Measurements from ENCODE around the gene KIAA0040.

Gene KIAA0040

DNA sequence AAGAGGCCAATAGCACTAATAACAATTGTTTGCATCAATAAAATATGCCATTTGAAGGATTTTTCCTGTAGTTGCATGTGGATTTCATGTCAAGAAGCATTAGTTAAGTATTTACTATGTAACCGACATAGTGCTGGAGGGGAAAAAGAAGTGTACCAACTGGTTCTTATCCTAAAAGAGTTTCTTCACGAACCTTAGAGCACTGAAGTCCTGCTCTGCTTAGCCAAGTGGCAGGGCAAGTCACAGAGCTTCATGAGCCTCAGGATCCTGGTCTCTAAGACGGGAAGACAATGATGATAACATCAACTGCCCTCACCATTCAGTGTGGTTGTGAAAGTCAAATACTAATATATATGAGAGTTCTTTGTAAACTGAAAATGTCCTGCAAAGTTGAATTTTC lies 14.1 kb downstream of the KIAA0040 start:
- intact Hi-C loops (cut with DNase I; ENCODE audit: low total_unique reads) = no loop called here
- Histone ChIP-seq H3K27ac (no peak overlapping the region), H3K36me3 (peaks cover 11 to 29% (median 14%) of the 10 kb centered on the region in 3 donors), H3K27me3 (no peaks in the 10 kb centered on the region), H3K4me1 (peaks cover 0 to 10% (median 1%) of the 10 kb centered on the region in 4 donors), H3K9me3 (no peaks in the 10 kb centered on the region), H3K4me3 (no peak overlapping the region)
- TF ChIP-seq, protein P1, sequence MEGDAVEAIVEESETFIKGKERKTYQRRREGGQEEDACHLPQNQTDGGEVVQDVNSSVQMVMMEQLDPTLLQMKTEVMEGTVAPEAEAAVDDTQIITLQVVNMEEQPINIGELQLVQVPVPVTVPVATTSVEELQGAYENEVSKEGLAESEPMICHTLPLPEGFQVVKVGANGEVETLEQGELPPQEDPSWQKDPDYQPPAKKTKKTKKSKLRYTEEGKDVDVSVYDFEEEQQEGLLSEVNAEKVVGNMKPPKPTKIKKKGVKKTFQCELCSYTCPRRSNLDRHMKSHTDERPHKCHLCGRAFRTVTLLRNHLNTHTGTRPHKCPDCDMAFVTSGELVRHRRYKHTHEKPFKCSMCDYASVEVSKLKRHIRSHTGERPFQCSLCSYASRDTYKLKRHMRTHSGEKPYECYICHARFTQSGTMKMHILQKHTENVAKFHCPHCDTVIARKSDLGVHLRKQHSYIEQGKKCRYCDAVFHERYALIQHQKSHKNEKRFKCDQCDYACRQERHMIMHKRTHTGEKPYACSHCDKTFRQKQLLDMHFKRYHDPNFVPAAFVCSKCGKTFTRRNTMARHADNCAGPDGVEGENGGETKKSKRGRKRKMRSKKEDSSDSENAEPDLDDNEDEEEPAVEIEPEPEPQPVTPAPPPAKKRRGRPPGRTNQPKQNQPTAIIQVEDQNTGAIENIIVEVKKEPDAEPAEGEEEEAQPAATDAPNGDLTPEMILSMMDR (IDR thresholded peaks at IDR 0.05) = no peak
- no peak for DNase-seq

DNA sequence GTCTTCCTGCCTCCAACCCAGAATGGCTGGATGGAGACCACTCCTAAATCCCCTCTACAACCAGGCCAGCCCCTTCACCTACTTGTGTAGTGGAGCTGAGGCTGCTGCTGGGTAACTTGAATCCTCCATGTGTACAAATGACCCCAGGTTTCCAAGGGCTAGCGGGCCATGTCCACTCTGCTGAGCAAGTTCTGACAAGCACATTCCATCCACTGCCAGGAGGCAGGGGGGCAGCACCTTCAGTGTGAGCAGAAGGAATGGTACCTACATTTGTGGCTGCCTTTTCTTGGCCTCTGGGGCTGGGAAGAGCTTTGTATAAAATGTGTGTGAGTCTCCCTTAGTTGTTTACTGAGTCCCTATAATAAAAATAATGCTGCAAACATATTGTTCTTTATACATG lies 14.5 kb downstream of the KIAA0040 start:
- intact Hi-C loops (cut with DNase I; ENCODE audit: low total_unique reads) = no loop called here
- TF ChIP-seq, protein P1 (IDR thresholded peaks at IDR 0.05) = no peak

DNA sequence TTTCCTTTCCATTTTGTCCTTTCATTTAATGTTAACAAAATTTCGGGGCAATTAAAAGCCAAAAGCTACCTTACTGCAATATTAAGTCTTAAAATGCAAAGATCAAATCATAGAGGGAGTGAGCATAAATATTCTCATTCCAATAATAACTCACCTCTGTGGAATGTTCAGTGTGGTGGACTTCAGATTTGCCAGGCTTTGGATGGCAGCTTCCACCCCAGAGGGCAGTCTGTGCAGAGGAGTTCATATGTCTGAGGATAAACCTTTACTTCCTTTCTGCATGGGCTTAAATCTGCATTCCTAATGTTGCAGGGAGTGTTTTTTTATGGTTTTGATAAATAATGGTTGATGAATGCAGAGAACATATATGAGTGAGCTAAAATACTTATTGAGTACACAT lies 16.3 kb downstream of the KIAA0040 start:
- intact Hi-C loops (cut with DNase I; ENCODE audit: low total_unique reads) = no loop called here
- TF ChIP-seq, protein P1 (IDR thresholded peaks at IDR 0.05) = no peak
- no peak for DNase-seq
- H3K4me1 ChIP-seq = peaks cover 0 to 10% (median 1%) of the 10 kb centered on the region in 4 donors
- no peaks in the 10 kb centered on the region for H3K27me3 ChIP-seq
- H3K4me3 ChIP-seq = no peak overlapping the region
- H3K27ac ChIP-seq = no peak overlapping the region
- H3K36me3 ChIP-seq = peaks cover 11 to 25% (median 14%) of the 10 kb centered on the region in 3 donors
- no peaks in the 10 kb centered on the region for H3K9me3 ChIP-seq

More for the DNA sequence above, 14.5 kb downstream of the KIAA0040 start:
- peaks cover 0 to 10% (median 1%) of the 10 kb centered on the region in 4 donors for H3K4me1 ChIP-seq
- no peak overlapping the region for H3K27ac ChIP-seq
- H3K36me3 ChIP-seq = peaks cover 11 to 29% (median 14%) of the 10 kb centered on the region in 3 donors
- H3K4me3 ChIP-seq = no peak overlapping the region
- H3K9me3 ChIP-seq = no peaks in the 10 kb centered on the region
- no peak for DNase-seq
- no peaks in the 10 kb centered on the region for H3K27me3 ChIP-seq

DNA sequence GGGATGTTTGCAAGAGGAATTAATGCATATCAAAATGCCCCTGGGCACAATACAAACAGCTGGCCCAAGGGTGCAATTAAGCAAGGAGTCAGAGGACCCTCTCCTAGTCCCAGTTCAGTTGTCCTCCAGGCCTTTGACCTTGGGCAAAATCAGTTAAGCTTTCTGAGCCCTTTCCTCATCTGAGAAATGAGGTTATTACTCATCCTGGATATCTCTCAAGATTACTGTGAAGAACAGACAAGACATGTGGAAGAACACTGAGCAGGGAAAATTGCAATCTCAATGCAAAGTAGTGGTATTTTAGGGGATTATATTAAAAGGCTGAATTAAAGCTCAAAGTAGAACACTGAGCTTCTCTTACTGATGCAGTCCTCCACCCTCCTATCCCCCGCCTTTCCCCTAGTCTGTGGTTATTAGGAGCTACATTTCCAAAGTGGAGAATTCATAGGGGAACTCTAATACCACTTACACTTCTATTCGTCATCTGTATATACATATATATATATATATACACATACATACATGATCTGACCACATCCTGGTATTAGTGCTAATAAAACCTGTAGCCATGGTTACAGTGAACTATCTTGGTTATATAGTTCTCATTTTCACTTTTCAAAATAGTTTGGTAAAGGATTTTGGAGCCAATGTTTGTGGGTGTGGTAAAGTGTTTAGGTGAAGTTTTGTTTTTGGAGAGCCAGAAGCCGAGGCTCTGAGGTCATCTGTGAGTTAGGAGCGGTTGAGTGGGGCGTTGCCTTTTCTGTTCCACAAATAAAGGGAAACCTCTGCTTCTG lies 18.1 kb downstream of the KIAA0040 start:
- no peak overlapping the region for H3K4me3 ChIP-seq
- intact Hi-C loops (cut with DNase I; ENCODE audit: low total_unique reads) = no loop called here
- H3K9me3 ChIP-seq = no peaks in the 10 kb centered on the region
- H3K4me1 ChIP-seq = no peaks in the 10 kb centered on the region
- H3K27ac ChIP-seq = no peak overlapping the region
- TF ChIP-seq, protein P1 (IDR thresholded peaks at IDR 0.05) = no peak
- no peaks in the 10 kb centered on the region for H3K27me3 ChIP-seq
- no peak for DNase-seq
- peaks cover 11 to 34% (median 14%) of the 10 kb centered on the region in 3 donors for H3K36me3 ChIP-seq

DNA sequence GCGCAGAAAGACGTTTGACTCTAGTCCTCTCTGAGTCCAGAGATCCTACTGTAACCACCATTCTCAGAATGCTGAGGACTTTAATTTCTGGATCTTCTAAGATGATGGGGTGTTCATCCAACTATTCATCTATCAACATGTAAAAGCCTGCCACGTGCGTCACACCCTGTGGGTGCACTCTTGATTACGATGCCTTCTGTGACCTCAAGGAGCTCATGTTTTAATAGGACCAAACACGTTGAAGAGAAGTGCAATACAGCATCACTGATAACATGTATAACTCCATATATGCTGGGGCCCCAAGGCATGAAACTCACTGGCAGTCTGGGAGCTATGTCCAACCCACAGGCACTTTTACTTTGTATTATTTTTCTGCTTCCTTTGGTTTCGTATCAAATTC lies 19.0 kb downstream of the KIAA0040 start:
- intact Hi-C loops (cut with DNase I; ENCODE audit: low total_unique reads) = no loop called here
- H3K4me3 ChIP-seq = no peak overlapping the region
- no peaks in the 10 kb centered on the region for H3K4me1 ChIP-seq
- no peak for DNase-seq
- no peak overlapping the region for H3K27ac ChIP-seq
- TF ChIP-seq, protein P1 (IDR thresholded peaks at IDR 0.05) = no peak
- peaks cover 13 to 33% (median 14%) of the 10 kb centered on the region in 3 donors for H3K36me3 ChIP-seq
- no peaks in the 10 kb centered on the region for H3K9me3 ChIP-seq
- H3K27me3 ChIP-seq = no peaks in the 10 kb centered on the region

All from tibial artery (tissue), 4 donors.